ENCODE results near the gene NT5M. TPM values are rescaled to one million over a fixed set of nuclear protein-coding genes. Genes with fewer than 3 reads are reported as not detected.

NT5M gene
- total RNA-seq, 1 donor from 2014 or later = 8.2 TPM

DNA sequence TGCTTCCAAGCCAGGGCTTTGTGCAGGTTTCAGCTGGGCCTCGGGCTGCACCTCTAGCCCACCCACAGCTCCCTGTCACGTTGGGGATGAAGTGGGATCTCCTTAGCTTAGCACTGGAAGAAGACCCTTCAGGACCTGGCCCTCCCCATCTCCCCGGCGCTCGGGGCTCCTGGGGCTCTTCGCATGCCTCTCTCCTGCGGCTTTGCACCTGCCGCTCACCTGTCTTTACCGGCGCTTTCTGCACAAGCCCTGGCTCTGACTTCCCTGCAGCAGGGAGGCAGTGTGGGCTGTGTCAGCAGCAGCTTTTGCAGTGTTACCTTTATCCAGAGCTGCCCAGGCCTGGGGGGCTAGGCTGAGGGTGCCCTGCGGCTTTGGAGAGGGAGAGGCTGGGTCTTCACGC lies 52.3 kb downstream of the NT5M start:
- Mint-ChIP-seq H3K27me3 (ENCODE audit: unreplicated experiment) (peaks cover 9% of the 10 kb centered on the region), H3K9me3 (ENCODE audit: unreplicated experiment) (peaks cover 8% of the 10 kb centered on the region), H3K4me3 (ENCODE audit: unreplicated experiment) (no peak overlapping the region), H3K27ac (ENCODE audit: unreplicated experiment) (no peak overlapping the region), H3K36me3 (ENCODE audit: unreplicated experiment) (peaks cover 20% of the 10 kb centered on the region), H3K4me1 (ENCODE audit: low read depth, unreplicated experiment) (peaks cover 18% of the 10 kb centered on the region)
- TF ChIP-seq, protein P1, sequence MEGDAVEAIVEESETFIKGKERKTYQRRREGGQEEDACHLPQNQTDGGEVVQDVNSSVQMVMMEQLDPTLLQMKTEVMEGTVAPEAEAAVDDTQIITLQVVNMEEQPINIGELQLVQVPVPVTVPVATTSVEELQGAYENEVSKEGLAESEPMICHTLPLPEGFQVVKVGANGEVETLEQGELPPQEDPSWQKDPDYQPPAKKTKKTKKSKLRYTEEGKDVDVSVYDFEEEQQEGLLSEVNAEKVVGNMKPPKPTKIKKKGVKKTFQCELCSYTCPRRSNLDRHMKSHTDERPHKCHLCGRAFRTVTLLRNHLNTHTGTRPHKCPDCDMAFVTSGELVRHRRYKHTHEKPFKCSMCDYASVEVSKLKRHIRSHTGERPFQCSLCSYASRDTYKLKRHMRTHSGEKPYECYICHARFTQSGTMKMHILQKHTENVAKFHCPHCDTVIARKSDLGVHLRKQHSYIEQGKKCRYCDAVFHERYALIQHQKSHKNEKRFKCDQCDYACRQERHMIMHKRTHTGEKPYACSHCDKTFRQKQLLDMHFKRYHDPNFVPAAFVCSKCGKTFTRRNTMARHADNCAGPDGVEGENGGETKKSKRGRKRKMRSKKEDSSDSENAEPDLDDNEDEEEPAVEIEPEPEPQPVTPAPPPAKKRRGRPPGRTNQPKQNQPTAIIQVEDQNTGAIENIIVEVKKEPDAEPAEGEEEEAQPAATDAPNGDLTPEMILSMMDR (IDR thresholded peaks at IDR 0.05; ENCODE audit: partially characterized antibody, unreplicated experiment) = no peak
- DNase-seq = no peak

DNA sequence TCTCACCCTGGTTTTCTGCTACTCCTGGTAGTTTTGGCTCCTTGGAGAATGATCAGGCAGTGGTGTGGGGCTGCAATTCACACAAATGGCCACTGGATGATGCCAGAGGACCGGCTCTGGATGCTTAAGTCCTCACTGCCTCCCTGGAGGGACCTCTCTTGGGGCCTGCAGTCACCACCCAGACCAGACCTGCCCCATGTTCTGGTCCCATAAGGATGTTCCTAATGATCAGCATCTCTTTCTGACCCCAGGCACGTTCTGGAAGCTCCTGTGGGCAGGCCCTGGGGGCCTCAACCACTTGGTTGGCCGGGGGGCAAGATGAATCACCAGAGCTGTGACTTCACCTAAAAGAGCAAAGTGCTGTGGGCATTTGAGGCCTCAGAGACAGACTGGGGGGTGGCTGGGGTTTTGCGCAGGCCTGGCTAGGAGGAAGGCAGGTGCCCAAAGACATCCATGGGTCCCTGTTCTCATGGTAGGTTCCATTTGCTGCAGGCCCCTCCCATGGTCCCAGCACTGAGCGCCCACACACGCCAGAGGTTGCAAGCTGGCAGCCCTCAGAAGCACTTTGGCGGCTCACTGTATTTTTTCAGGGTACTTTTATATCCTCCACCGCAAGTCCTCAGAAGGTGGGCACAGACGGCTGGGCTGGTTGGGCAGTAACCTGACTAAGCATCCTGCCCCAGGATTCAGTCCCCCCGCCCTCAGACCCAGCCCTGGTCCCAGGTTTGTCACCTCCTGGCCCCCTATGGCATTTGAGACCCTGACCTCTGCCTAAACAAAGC lies 53.2 kb downstream of the NT5M start:
- peaks cover 11% of the 10 kb centered on the region for H3K27me3 Mint-ChIP-seq (ENCODE audit: unreplicated experiment)
- H3K27ac Mint-ChIP-seq (ENCODE audit: unreplicated experiment) = no peak overlapping the region
- peaks cover 20% of the 10 kb centered on the region for H3K4me1 Mint-ChIP-seq (ENCODE audit: low read depth, unreplicated experiment)
- DNase-seq = peak; percentile 84
- H3K9me3 Mint-ChIP-seq (ENCODE audit: unreplicated experiment) = peaks cover 11% of the 10 kb centered on the region
- H3K36me3 Mint-ChIP-seq (ENCODE audit: unreplicated experiment) = peaks cover 28% of the 10 kb centered on the region
- H3K4me3 Mint-ChIP-seq (ENCODE audit: unreplicated experiment) = no peak overlapping the region
- TF ChIP-seq, protein P1 (IDR thresholded peaks at IDR 0.05; ENCODE audit: partially characterized antibody, unreplicated experiment) = peak; percentile 95

DNA sequence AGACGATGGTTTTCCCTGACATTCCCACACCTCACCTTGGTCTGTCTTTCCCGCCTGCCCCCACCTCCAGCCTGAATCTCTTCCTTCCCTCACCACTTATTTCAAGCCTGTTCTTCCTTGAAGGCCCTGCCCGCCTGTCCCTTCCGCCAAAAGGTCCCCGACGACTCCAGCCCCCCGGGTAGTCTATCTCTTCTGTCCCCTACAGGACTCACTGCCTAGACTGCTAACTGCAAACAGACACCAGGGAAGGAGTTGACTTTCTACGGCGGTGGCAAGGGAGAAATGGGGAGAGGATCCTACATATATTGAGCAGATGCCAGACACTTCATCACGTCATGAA lies 53.7 kb downstream of the NT5M start:
- Mint-ChIP-seq H3K9me3 (ENCODE audit: unreplicated experiment) (peaks cover 11% of the 10 kb centered on the region), H3K36me3 (ENCODE audit: unreplicated experiment) (peaks cover 29% of the 10 kb centered on the region), H3K27ac (ENCODE audit: unreplicated experiment) (no peak overlapping the region), H3K4me3 (ENCODE audit: unreplicated experiment) (no peak overlapping the region), H3K27me3 (ENCODE audit: unreplicated experiment) (peaks cover 11% of the 10 kb centered on the region), H3K4me1 (ENCODE audit: low read depth, unreplicated experiment) (peaks cover 19% of the 10 kb centered on the region)
- TF ChIP-seq, protein P1 (IDR thresholded peaks at IDR 0.05; ENCODE audit: partially characterized antibody, unreplicated experiment) = no peak
- DNase-seq = no peak

DNA sequence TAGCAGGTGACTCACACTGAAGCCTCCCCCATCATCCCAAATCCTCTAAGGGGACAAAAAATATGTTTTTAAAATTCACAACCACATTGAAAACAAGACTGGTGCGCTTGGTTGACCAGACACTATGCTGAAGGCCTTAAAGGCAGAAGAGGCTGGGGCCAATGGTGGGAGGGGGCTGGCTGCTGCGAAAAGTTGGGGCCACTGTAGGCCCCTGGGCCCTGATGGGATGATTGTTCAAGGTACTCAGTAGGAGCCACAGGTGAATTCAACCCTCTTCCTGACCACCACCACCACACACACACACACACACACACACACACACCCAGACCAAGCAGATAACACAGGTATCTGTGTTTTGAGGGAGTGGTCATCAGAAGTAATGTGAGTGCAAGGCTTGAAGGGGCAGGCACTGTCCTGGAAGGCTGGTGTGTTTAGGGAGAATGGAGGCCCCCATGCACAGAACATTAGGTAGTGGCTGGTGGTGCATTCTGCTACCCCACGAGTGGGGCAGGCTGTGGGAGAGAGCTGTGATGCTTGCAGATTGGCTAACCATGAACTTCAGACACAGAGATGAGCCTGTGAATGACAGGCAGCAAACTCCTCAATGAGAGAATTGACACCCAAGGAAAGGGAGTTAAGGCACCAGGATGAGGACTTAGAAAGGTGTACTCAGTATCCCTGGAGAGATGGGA lies 55.0 kb downstream of the NT5M start:
- H3K36me3 Mint-ChIP-seq (ENCODE audit: unreplicated experiment) = peaks cover 29% of the 10 kb centered on the region
- H3K4me3 Mint-ChIP-seq (ENCODE audit: unreplicated experiment) = no peak overlapping the region
- peaks cover 5% of the 10 kb centered on the region for H3K27me3 Mint-ChIP-seq (ENCODE audit: unreplicated experiment)
- TF ChIP-seq, protein P1 (IDR thresholded peaks at IDR 0.05; ENCODE audit: partially characterized antibody, unreplicated experiment) = no peak
- no peak for DNase-seq
- peaks cover 12% of the 10 kb centered on the region for H3K9me3 Mint-ChIP-seq (ENCODE audit: unreplicated experiment)
- peaks cover 16% of the 10 kb centered on the region for H3K4me1 Mint-ChIP-seq (ENCODE audit: low read depth, unreplicated experiment)
- peak overlapping the region; percentile 10 for H3K27ac Mint-ChIP-seq (ENCODE audit: unreplicated experiment)

DNA sequence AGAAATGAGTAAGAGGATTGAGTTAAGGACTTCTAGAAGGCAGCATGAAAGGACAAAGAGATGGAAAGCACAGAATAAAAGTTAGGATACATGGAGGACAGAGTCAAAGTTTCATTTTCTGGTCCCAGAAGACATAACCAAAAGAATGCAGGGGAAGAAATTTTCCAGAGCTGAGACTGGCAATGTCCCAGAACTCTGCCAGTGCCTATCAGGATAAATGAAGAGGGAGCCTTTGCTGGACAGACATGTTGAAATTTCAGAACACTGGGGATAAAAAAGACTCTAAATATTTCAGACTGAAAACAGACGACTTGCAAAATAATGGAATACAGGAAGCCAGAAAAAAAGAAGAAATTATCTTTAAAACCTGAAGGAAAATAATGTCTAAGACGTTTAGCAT lies 55.7 kb downstream of the NT5M start:
- TF ChIP-seq, protein P1 (IDR thresholded peaks at IDR 0.05; ENCODE audit: partially characterized antibody, unreplicated experiment) = no peak
- Mint-ChIP-seq H3K9me3 (ENCODE audit: unreplicated experiment) (peaks cover 14% of the 10 kb centered on the region), H3K27me3 (ENCODE audit: unreplicated experiment) (peaks cover 5% of the 10 kb centered on the region), H3K27ac (ENCODE audit: unreplicated experiment) (no peak overlapping the region), H3K4me1 (ENCODE audit: low read depth, unreplicated experiment) (peaks cover 16% of the 10 kb centered on the region), H3K36me3 (ENCODE audit: unreplicated experiment) (peaks cover 29% of the 10 kb centered on the region), H3K4me3 (ENCODE audit: unreplicated experiment) (no peak overlapping the region)
- DNase-seq = no peak
